SK-N-SH treated with all-trans-retinoic acid at 6 μM for 48 hours (cell line): ENCODE measurements around the gene C16orf54.
A peak's percentile ranks its signal among the peaks of the same experiment; 100 is the strongest.
"Not testable (repeated sequence)": the region's sequence is repeated elsewhere in the genome, so short reads cannot be mapped to it uniquely, and the experiment has no call there.

Experiments used
- ATAC-seq: fragments of 200-7000 bp; cut with Tn5 transposase; 3 replicates; pipeline ENCODE4 v1.9.1; 2020; ENCODE audit warnings: mild to moderate bottlenecking, moderate library complexity
- ARNTL ChIP-seq: fragments of 450-650 bp; formaldehyde crosslinking; IDR thresholded peaks from 2 replicates; pipeline ENCODE4 v1.5.0; 2020; ENCODE audit warnings: low read depth, mild to moderate bottlenecking, moderate library complexity, borderline replicate concordance
- BACH2 ChIP-seq: fragments of 250-450 bp; sonication (Bioruptor Pico); IDR thresholded peaks from 2 replicates; pipeline ENCODE4 v1.9.0; 2021; ENCODE audit warnings: mild to moderate bottlenecking, borderline replicate concordance
- CREB5 ChIP-seq: fragments of 250-450 bp; sonication (Bioruptor Pico); IDR thresholded peaks from 2 replicates; pipeline ENCODE4 v1.5.1; 2020; ENCODE audit warnings: low read depth, mild to moderate bottlenecking, moderate library complexity
- CSDC2 ChIP-seq: fragments of 250-450 bp; sonication (Bioruptor Pico); IDR thresholded peaks from 2 replicates; pipeline ENCODE4 v1.5.0; 2020; ENCODE audit warnings: mild to moderate bottlenecking, moderate library complexity
- ESRRG ChIP-seq: fragments of 250-450 bp; sonication (Bioruptor Pico); IDR thresholded peaks from 2 replicates; pipeline ENCODE4 v1.6.1; 2021; ENCODE audit warnings: mild to moderate bottlenecking
- GLIS3 ChIP-seq: fragments of 250-450 bp; sonication (Bioruptor Pico); IDR thresholded peaks from 2 replicates; pipeline ENCODE4 v1.5.0; 2020; ENCODE audit warnings: mild to moderate bottlenecking, moderate library complexity
- ISL1 ChIP-seq: fragments of 250-450 bp; sonication (Bioruptor Pico); IDR thresholded peaks from 2 replicates; pipeline ENCODE4 v2.1.2; 2022; ENCODE audit warnings: mild to moderate bottlenecking, moderate library complexity
- OSR1 ChIP-seq: fragments of 250-450 bp; sonication (Bioruptor Pico); IDR thresholded peaks from 2 replicates; pipeline ENCODE4 v1.8.0; 2022; ENCODE audit warnings: moderate library complexity, mild to moderate bottlenecking, inconsistent platforms
- POU6F1 ChIP-seq: fragments of 250-450 bp; sonication (Bioruptor Pico); IDR thresholded peaks from 2 replicates; pipeline ENCODE4 v1.8.0; 2021; ENCODE audit warnings: low read depth, mild to moderate bottlenecking, moderate library complexity, borderline replicate concordance
- PPARA ChIP-seq: fragments of 250-450 bp; sonication (Bioruptor Pico); IDR thresholded peaks from 2 replicates; pipeline ENCODE4 v1.5.0; 2020; ENCODE audit warnings: mild to moderate bottlenecking, borderline replicate concordance
- RARB ChIP-seq: fragments of 250-450 bp; sonication (Bioruptor Pico); IDR thresholded peaks from 2 replicates; pipeline ENCODE4 v1.8.0; 2021; ENCODE audit warnings: mild to moderate bottlenecking, moderate library complexity
- SNAI2 ChIP-seq: fragments of 250-450 bp; sonication (Bioruptor Pico); IDR thresholded peaks from 2 replicates; pipeline ENCODE4 v1.5.0; 2020; ENCODE audit warnings: mild to moderate bottlenecking, moderate library complexity
- TCF4 ChIP-seq: fragments of 250-450 bp; sonication (Bioruptor Pico); IDR thresholded peaks from 2 replicates; pipeline ENCODE4 v1.8.0; 2021; ENCODE audit warnings: mild to moderate bottlenecking, moderate library complexity, borderline replicate concordance
- TOX ChIP-seq: fragments of 250-450 bp; sonication (Bioruptor Pico); IDR thresholded peaks from 2 replicates; pipeline ENCODE4 v1.8.0; 2021; ENCODE audit warnings: mild to moderate bottlenecking, moderate library complexity, borderline replicate concordance
- TSHZ2 ChIP-seq: fragments of 250-450 bp; sonication (Bioruptor Pico); IDR thresholded peaks from 2 replicates; pipeline ENCODE4 v1.5.0; 2020; ENCODE audit warnings: mild to moderate bottlenecking, moderate library complexity
- ZC3H10 ChIP-seq: fragments of 250-450 bp; sonication (Bioruptor Pico); IDR thresholded peaks from 2 replicates; pipeline ENCODE4 v1.5.1; 2021; ENCODE audit warnings: mild to moderate bottlenecking, moderate library complexity
- ZFP3 ChIP-seq: fragments of 250-450 bp; sonication (Bioruptor Pico); IDR thresholded peaks from 2 replicates; pipeline ENCODE4 v1.5.0; 2020; ENCODE audit warnings: mild to moderate bottlenecking, moderate library complexity
- ZFP30 ChIP-seq: fragments of 450-650 bp; formaldehyde crosslinking; IDR thresholded peaks from 2 replicates; pipeline ENCODE4 v1.5.0; 2022; ENCODE audit warnings: mild to moderate bottlenecking, moderate library complexity
- ZNF565 ChIP-seq: fragments of 450-650 bp; formaldehyde crosslinking; conservative IDR thresholded peaks from 2 replicates; pipeline ENCODE4 v1.5.0; 2020; ENCODE audit warnings: low read depth, mild to moderate bottlenecking, moderate library complexity
- ZNF70 ChIP-seq: fragments of 450-650 bp; formaldehyde crosslinking; IDR thresholded peaks from 2 replicates; pipeline ENCODE4 v1.5.0; 2020; ENCODE audit warnings: mild to moderate bottlenecking, moderate library complexity
- ZNF8 ChIP-seq: fragments of 450-650 bp; formaldehyde crosslinking; IDR thresholded peaks from 2 replicates; pipeline ENCODE4 v1.5.0; 2020; ENCODE audit warnings: mild to moderate bottlenecking, moderate library complexity

C16orf54 gene

GRCh38 chr16:29734786-29735185 lies 11.0 kb downstream of the C16orf54 start:
- no peak for TF ChIP-seq ISL1 (CRISPR knock-in tag)
- no peak for TF ChIP-seq ZNF8 (CRISPR knock-in tag)
- no peak for TF ChIP-seq CREB5
- TF ChIP-seq POU6F1 (CRISPR knock-in tag): no peak
- TF ChIP-seq BACH2: no peak
- no peak for TF ChIP-seq ZFP30 (CRISPR knock-in tag)
- TF ChIP-seq PPARA (CRISPR knock-in tag): no peak
- no peak for TF ChIP-seq ESRRG
- no peak for TF ChIP-seq OSR1
- no peak for TF ChIP-seq ZFP3
- TF ChIP-seq RARB (CRISPR knock-in tag): no peak
- TF ChIP-seq CSDC2 (CRISPR knock-in tag): no peak
- no peak for ATAC-seq

GRCh38 chr16:29731768-29732601 lies 13.8 kb downstream of the C16orf54 start:
- ATAC-seq: not testable (repeated sequence)

- no peak for TF ChIP-seq SNAI2 (CRISPR knock-in tag)
- TF ChIP-seq ZNF8 (CRISPR knock-in tag): no peak
- TF ChIP-seq ZFP30 (CRISPR knock-in tag): no peak
- TF ChIP-seq CREB5: no peak
- TF ChIP-seq OSR1: no peak
- no peak for TF ChIP-seq RARB (CRISPR knock-in tag)
- no peak for TF ChIP-seq TSHZ2 (CRISPR knock-in tag)
- TF ChIP-seq GLIS3 (CRISPR knock-in tag): no peak
- no peak for TF ChIP-seq ZNF565 (CRISPR knock-in tag)
- no peak for TF ChIP-seq ISL1 (CRISPR knock-in tag)
Measured at GRCh38 chr16:29730649-29731048, 15.1 kb downstream of the C16orf54 start.

GRCh38 chr16:29729116-29729521 lies 16.7 kb downstream of the C16orf54 start:
- ATAC-seq: peak; percentile 91
- TF ChIP-seq ZC3H10 (CRISPR knock-in tag): no peak
- TF ChIP-seq ZFP3: no peak
- TF ChIP-seq ARNTL (CRISPR knock-in tag): no peak
- no peak for TF ChIP-seq CREB5
- TF ChIP-seq ZNF70 (CRISPR knock-in tag): no peak
- TF ChIP-seq GLIS3 (CRISPR knock-in tag): no peak
- no peak for TF ChIP-seq PPARA (CRISPR knock-in tag)
- TF ChIP-seq POU6F1 (CRISPR knock-in tag): no peak
- no peak for TF ChIP-seq ZFP30 (CRISPR knock-in tag)
- no peak for TF ChIP-seq CSDC2 (CRISPR knock-in tag)
- TF ChIP-seq TOX: no peak
- no peak for TF ChIP-seq TCF4 (CRISPR knock-in tag)
- TF ChIP-seq OSR1: no peak
- TF ChIP-seq TSHZ2 (CRISPR knock-in tag): no peak

More at GRCh38 chr16:29730649-29731048, 15.1 kb downstream of the C16orf54 start:
- no peak for ATAC-seq
